IPS DF 6.9 (cell line): Measurements from ENCODE around the gene VIPR1.

Source experiments
- DNase-seq: peaks from one replicate; pipeline ENCODE4 v3.0.0-alpha.2; 2013; ENCODE audit warnings: low read depth, low spot score
- H3K27ac ChIP-seq: one replicate; pipeline ENCODE4 v1.5.1; 2013; ENCODE audit warnings: low read length, control low read depth
- H3K27me3 ChIP-seq: 2 replicates; pipeline ENCODE4 v1.6.1; 2013; ENCODE audit warnings: mild to moderate bottlenecking, low read length; ENCODE audit not compliant: control insufficient read depth, insufficient read depth
- H3K36me3 ChIP-seq: 2 replicates; pipeline ENCODE4 v1.6.1; 2013; ENCODE audit warnings: low read length; ENCODE audit not compliant: control insufficient read depth, insufficient read depth
- H3K4me1 ChIP-seq: 2 replicates; pipeline ENCODE4 v1.6.1; 2013; ENCODE audit warnings: low read length; ENCODE audit not compliant: control insufficient read depth, insufficient read depth
- H3K4me3 ChIP-seq: 2 replicates; pipeline ENCODE4 v1.5.1; 2013; ENCODE audit warnings: mild to moderate bottlenecking, low read length
- H3K9me3 ChIP-seq: 2 replicates; pipeline ENCODE4 v1.6.1; 2013; ENCODE audit warnings: low read length, inconsistent platforms; ENCODE audit not compliant: control insufficient read depth, insufficient read depth
- WGBS: extraction: QIAGEN DNeasy Blood & Tissue Kit; methylation state at CpG from one replicate; pipeline ENCODE4 v1.1.7; 2013; ENCODE audit warnings: mixed read lengths, missing lambda C conversion rate; ENCODE audit not compliant: insufficient read length, insufficient coverage; 5-methylcytosine and 5-hydroxymethylcytosine counted together

The VIPR1 gene

DNA sequence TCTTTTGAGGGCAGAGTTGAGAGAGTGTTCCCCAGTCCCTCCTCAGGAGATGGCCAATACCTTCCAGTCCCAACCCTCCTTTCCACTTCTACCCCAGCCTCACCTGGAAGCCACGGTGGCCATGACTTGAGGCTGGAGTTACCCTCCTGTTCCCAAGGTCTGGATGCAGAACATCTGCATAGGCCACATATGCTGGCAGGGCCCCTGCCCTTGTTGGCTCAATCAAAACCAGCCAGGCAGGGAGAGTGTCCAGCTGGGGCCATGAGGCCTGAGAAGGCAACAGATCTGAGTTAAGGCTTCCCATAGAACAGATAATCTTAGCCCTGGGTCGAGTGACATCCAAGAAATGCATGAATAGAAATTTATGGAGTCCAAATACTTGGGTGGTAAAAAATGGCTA is 23.6 kb upstream of the VIPR1 start:
- no peaks in the 10 kb centered on the region for H3K27me3 ChIP-seq
- H3K4me1 ChIP-seq = no peaks in the 10 kb centered on the region
- H3K36me3 ChIP-seq = no peaks in the 10 kb centered on the region
- no CpG with 5 or more reads among the region's 2 CpGs for WGBS
- H3K27ac ChIP-seq = no peak overlapping the region
- H3K9me3 ChIP-seq = no peaks in the 10 kb centered on the region
- no peak overlapping the region for H3K4me3 ChIP-seq
- DNase-seq = no peak

DNA sequence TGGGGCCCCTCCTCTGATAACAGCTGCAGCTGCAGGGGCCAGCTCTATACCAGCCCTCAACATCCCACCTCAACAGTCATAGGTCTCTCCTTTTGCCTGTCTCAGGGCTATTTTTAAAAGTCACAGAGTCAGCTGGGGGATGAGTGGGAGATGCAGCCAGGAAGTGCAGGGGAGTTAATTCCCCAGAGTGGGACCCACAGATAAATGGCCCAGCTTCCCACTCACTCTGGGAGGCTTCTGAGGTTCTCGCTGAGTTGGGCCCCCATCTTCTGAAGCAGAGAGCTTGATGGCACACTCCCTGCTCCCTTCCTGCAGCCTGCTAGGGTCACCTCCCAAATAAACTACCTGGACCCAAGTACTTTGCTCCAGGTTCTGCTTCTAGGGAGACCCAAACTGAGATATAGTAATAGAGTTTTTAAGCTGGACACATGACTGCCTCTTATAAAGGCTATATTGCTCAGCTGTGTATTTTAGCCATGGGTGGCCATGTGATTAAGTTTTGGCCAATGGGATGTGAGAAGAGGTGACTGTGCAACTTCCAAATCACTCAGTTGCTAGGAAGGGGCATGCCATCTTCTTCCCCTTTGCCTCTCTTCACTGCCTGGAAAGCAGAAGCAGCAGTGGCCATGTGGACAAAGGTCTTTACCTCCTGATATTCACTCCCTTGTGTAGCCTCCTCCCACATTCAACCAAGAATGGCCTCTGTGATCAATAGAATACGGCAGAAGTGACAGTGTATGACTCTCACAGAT is 15.5 kb upstream of the VIPR1 start:
- H3K27me3 ChIP-seq = no peaks in the 10 kb centered on the region
- peaks cover 2% of the 10 kb centered on the region for H3K4me1 ChIP-seq
- no peak for DNase-seq
- WGBS = no CpG with 5 or more reads among the region's 2 CpGs
- H3K27ac ChIP-seq = no peak overlapping the region
- no peak overlapping the region for H3K4me3 ChIP-seq
- no peaks in the 10 kb centered on the region for H3K36me3 ChIP-seq
- H3K9me3 ChIP-seq = no peaks in the 10 kb centered on the region

DNA sequence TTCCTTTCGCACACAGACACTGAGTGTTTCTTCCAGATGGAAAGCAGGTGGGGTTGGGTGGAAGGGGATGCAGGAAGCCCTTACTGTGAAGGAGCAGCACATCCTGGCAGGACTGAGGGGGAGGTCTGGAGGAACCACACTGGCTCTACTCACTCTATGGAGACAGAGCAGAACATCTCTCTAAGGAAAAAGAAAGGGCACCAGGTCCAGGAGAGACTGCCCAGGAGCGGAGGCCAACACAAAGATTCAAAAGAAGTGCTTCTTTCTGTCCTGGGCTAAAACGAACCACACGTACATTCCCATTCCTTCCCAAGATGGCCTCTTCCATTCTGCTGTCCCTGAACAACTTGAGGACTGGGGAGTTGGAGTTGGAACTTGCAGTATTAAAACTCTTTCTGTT is 13.8 kb upstream of the VIPR1 start:
- no peak for DNase-seq
- H3K36me3 ChIP-seq = no peaks in the 10 kb centered on the region
- H3K27ac ChIP-seq = no peak overlapping the region
- no peaks in the 10 kb centered on the region for H3K27me3 ChIP-seq
- no peak overlapping the region for H3K4me3 ChIP-seq
- H3K4me1 ChIP-seq = peaks cover 2% of the 10 kb centered on the region
- H3K9me3 ChIP-seq = no peaks in the 10 kb centered on the region
- no CpG with 5 or more reads among the region's 4 CpGs for WGBS

DNA sequence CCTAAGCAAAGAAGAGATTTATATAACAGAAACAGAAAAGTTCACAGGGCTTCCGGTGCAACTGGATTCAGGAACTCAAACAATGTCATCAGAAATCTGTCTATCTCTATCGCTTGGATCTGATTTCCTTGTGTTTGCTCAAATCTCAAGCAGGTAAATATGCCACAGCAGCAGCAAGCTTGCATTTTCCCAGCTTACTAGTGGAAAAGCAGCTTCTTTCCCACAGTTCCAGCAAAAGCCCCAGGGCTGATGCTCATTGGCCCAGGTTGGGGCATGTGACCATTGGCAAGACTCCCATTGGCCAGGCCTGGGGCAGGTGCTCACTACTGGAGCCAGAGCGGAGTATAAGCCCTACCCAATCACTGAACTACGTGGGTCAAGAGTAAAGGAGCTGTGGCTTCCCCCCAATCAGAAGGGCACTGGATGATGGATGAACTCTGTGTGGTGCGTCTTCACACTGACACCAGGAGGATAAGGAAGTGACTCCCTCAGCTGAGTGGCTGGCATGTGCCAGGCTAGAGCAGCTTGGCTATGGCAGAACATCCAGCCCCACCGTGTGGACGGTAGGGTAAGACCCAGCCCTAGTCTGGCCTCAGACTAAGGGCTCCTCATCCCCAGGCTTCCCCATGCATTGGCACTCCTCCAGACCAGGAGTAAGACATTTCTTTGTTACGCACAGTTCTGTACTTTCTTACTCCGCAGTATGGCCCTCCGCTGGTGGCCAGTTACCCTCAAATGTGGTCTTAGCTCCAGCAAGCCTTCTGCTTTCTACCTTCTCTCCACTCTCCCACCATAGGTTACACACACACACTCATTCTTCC is 13.1 kb upstream of the VIPR1 start:
- Histone ChIP-seq H3K27me3 (no peaks in the 10 kb centered on the region), H3K36me3 (no peaks in the 10 kb centered on the region), H3K9me3 (no peaks in the 10 kb centered on the region), H3K4me1 (peaks cover 2% of the 10 kb centered on the region), H3K27ac (no peak overlapping the region), H3K4me3 (no peak overlapping the region)
- no CpG with 5 or more reads among the region's 10 CpGs for WGBS
- no peak for DNase-seq

DNA sequence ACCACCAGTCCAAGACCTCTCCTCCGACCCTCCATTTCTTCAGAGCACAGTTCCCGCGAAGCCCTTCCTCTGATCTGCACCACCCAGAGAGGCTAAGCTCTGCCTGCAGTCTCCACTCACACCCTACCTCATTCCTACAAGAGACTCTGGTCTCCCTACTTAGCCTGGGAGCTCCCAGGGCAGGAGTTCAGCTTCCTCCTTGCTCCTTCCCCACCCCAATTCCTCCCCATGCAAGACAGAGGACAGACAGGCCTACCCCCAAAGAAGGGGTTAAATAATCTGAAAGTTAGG is 12.6 kb upstream of the VIPR1 start:
- H3K4me3 ChIP-seq = no peak overlapping the region
- H3K4me1 ChIP-seq = peaks cover 2% of the 10 kb centered on the region
- H3K27me3 ChIP-seq = no peaks in the 10 kb centered on the region
- no CpG with 5 or more reads among the region's 3 CpGs for WGBS
- H3K36me3 ChIP-seq = no peaks in the 10 kb centered on the region
- no peaks in the 10 kb centered on the region for H3K9me3 ChIP-seq
- H3K27ac ChIP-seq = no peak overlapping the region
- DNase-seq = no peak

DNA sequence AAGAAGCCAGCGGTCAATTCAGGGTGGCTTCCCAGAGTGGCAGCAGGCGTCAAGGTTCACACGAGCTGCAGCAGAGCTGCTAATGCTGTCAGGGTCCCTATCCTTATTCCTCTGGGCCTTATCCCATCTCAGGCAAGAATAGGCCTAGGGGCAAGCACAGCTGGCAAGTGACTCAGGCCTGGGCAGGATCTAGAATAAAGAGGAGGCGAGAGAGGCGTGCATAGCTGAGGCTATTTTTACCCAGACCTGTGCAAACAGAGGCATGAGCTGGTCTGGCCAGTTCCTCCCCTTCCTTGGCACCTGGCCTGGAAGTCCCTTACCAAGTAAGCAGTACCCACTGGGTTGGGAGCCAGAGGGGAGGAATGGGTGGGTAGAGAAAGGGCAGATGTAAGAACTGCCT is 12.2 kb upstream of the VIPR1 start:
- no peak overlapping the region for H3K4me3 ChIP-seq
- H3K27ac ChIP-seq = no peak overlapping the region

DNA sequence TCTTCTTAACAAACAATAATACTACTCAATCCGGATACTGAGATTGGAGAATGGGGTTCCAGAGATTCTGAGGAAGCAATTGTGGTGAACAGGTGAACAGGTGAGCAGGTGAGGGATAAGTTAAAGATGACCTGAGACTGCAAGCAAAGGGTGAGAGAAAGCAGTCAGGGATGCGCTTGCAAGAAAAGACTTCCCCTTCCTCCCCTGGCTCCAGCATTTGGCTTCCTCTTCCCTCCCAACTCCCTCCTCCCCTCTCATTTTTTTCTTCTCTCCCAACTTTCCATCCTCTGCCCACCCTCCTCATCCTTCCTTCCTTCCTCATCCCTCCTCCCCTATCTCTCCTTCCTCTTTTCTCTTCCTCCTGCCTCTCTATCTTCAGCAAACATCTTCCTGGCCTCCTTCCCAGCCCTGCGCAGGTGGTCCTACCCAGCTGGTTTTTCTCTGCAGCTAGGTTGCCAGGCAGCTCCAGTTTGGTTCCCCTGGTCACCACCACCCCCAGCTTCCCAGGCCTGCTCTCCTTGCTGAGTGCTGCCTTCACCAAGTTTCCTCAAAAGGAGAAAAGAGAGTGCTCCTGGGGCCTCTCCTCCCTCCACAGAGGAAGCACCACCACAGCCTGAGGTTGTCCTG is 10.4 kb upstream of the VIPR1 start:
- Histone ChIP-seq H3K36me3 (no peaks in the 10 kb centered on the region), H3K4me3 (no peak overlapping the region), H3K4me1 (peaks cover 2% of the 10 kb centered on the region), H3K27me3 (no peaks in the 10 kb centered on the region), H3K27ac (no peak overlapping the region), H3K9me3 (no peaks in the 10 kb centered on the region)
- DNase-seq = no peak
- WGBS = no CpG with 5 or more reads among the region's 3 CpGs

More for the DNA sequence above, 12.2 kb upstream of the VIPR1 start:
- H3K9me3 ChIP-seq = no peaks in the 10 kb centered on the region
- DNase-seq = no peak
- no peaks in the 10 kb centered on the region for H3K27me3 ChIP-seq
- no CpG with 5 or more reads among the region's 5 CpGs for WGBS
- no peaks in the 10 kb centered on the region for H3K36me3 ChIP-seq
- H3K4me1 ChIP-seq = peaks cover 2% of the 10 kb centered on the region

DNA sequence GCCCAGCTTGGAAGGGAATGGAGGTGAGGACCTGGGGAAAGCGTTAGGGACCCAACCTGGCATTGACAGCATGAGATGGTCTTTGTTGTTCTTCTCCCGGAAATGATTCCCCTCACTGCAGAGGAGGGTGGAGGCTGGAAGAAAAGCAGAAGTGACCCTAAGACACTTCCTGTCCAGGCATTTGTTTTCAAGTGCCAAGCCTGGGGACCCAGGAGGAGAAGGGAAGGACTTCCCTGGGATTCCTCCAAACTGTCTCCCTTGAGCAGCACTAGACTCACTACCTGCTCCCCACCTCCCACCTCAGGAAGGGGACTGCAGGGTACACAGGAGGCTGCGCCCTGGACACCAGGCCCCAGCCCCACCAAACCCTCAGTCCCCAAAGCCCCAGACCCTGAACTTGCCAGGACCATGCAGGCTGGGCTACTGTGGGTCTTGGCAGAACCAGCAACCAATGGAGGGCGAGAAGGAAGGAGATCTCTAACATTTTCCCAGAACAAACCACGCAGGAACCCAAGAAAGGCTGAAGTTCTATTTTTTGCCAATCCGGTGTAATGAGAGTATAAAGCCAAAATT is 9.8 kb upstream of the VIPR1 start:
- no peak overlapping the region for H3K4me3 ChIP-seq
- H3K9me3 ChIP-seq = no peaks in the 10 kb centered on the region
- no peak overlapping the region for H3K27ac ChIP-seq
- H3K27me3 ChIP-seq = no peaks in the 10 kb centered on the region
- no CpG with 5 or more reads among the region's 6 CpGs for WGBS
- peaks cover 5% of the 10 kb centered on the region for H3K4me1 ChIP-seq
- no peaks in the 10 kb centered on the region for H3K36me3 ChIP-seq
- no peak for DNase-seq

DNA sequence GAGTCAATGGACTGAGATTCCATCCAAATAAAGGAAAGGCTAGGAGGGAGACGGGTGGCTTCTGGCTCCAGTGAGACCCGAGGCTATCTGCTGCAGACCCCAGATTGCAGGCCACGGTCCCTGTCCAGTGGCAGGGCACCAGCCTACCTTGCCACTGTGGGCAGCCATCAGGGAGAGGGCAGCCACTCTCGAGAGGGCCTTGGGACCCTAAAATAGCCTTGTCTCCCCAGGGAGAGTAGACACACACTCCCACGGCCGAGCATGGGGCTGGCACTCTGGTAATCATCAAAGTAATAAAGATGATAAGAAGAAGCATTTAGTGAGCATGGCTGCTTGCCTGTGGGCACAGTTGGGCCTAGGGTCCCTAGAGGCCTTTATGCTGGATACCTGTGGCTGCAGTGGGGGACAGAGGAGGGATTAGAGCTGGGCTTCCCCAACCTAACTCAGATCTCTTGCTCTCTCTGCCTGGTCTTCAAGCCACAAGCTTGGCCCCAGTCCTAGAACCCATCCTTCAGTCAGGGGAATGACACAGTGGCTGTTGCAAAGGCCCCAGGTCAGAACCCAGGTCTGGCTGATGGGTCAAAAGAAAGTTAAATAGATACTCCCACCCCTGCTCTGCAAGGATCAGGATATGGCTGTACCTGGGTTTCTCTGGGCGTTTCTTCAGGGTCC is 9.2 kb upstream of the VIPR1 start:
- H3K27me3 ChIP-seq = no peaks in the 10 kb centered on the region
- WGBS = no CpG with 5 or more reads among the region's 7 CpGs
- no peak overlapping the region for H3K4me3 ChIP-seq
- no peak overlapping the region for H3K27ac ChIP-seq
- DNase-seq = no peak
- peaks cover 5% of the 10 kb centered on the region for H3K4me1 ChIP-seq
- H3K9me3 ChIP-seq = no peaks in the 10 kb centered on the region
- no peaks in the 10 kb centered on the region for H3K36me3 ChIP-seq

DNA sequence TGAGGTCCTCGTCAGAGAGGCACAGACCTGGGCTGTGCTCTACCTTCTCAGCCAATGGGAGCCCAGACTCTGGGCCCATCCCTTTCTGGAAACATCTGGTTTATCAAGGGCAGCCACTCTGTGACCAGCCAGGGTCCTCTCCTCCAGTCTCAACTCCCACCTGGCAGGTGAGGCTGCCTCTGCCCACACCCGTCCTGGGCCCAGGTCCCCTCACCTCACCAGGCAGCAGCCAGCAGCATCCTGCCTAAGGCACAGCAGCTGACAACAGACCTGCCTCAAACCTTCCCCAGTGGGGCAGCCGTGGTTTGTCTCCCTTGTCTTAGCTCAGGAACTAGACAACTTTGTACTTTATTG is 8.7 kb upstream of the VIPR1 start:
- H3K4me1 ChIP-seq = peaks cover 5% of the 10 kb centered on the region

More for the DNA sequence above, 8.7 kb upstream of the VIPR1 start:
- Histone ChIP-seq H3K36me3 (no peaks in the 10 kb centered on the region), H3K9me3 (no peaks in the 10 kb centered on the region), H3K27me3 (no peaks in the 10 kb centered on the region), H3K27ac (no peak overlapping the region), H3K4me3 (no peak overlapping the region)
- no peak for DNase-seq
- WGBS = no CpG with 5 or more reads among the region's 3 CpGs
